ENCODE results near the gene VSTM4.

VSTM4 gene

GRCh38 chr10:48974510-48975156, 140.7 kb downstream of the VSTM4 start:
- no peak for DNase-seq (ENCODE audit: low read depth in 3 of 3, low spot score in 1 of 3)

- no peak for DNase-seq (ENCODE audit: low read depth in 3 of 3, low spot score in 1 of 3)
These were observed 142.3 kb downstream of the VSTM4 start for GRCh38 chr10:48973065-48973464.

GRCh38 chr10:48970654-48971053, 144.7 kb downstream of the VSTM4 start:
- no peak for DNase-seq (ENCODE audit: low read depth in 3 of 3, low spot score in 1 of 3)

GRCh38 chr10:48970046-48970445, 145.3 kb downstream of the VSTM4 start:
- DNase-seq (ENCODE audit: low read depth in 3 of 3, low spot score in 1 of 3), result no peak

- no peak for DNase-seq (ENCODE audit: low read depth in 3 of 3, low spot score in 1 of 3)
These were observed 147.3 kb downstream of the VSTM4 start for GRCh38 chr10:48968036-48968435.

- no peak for DNase-seq (ENCODE audit: low read depth in 3 of 3, low spot score in 1 of 3)
These were observed 149.9 kb downstream of the VSTM4 start for GRCh38 chr10:48965460-48965859.

All from stimulated activated CD4-positive, alpha-beta T cell treated with anti-CD3 and anti-CD28 coated beads, TNF-alpha, amount 100 ng/mL, for 1 hour (primary cell).